Effector memory CD4-positive, alpha-beta T cell (primary cell): Measurements from ENCODE around the gene MUS81.

Experiments used
- DNase-seq, 3 donors: peaks; one replicate each; pipeline ENCODE4 v3.0.0-alpha.2; 2020
- H3K27ac ChIP-seq: 2 replicates; pipeline ENCODE4 v1.7.0; 2013; ENCODE audit warnings: mild to moderate bottlenecking, low read length, moderate library complexity; ENCODE audit not compliant: insufficient read depth, poor library complexity, severe bottlenecking
- H3K27me3 ChIP-seq: replicated peaks from 2 replicates; pipeline ENCODE4 v1.7.0; 2013; ENCODE audit warnings: mild to moderate bottlenecking, low read length; ENCODE audit not compliant: insufficient read depth, control insufficient read depth, poor library complexity, severe bottlenecking
- H3K36me3 ChIP-seq: 2 replicates; pipeline ENCODE4 v1.7.0; 2013; ENCODE audit warnings: mild to moderate bottlenecking, low read length, moderate library complexity; ENCODE audit not compliant: control insufficient read depth, insufficient read depth
- H3K4me1 ChIP-seq: 2 replicates; pipeline ENCODE4 v1.7.0; 2013; ENCODE audit warnings: low read length, mild to moderate bottlenecking; ENCODE audit not compliant: control insufficient read depth, insufficient read depth, poor library complexity, severe bottlenecking
- H3K4me3 ChIP-seq: 2 replicates; pipeline ENCODE4 v1.7.0; 2013; ENCODE audit warnings: low read length, low read depth, mild to moderate bottlenecking; ENCODE audit not compliant: insufficient read depth, poor library complexity, severe bottlenecking
- H3K9me3 ChIP-seq: 2 replicates; pipeline ENCODE4 v1.7.0; 2013; ENCODE audit warnings: mild to moderate bottlenecking, low read length, moderate library complexity; ENCODE audit not compliant: control insufficient read depth

MUS81 gene

GRCh38 chr11:65861165-65861505, 902 bp downstream of the MUS81 start:
- peaks cover 33% of the 10 kb centered on the region for H3K4me1 ChIP-seq
- peak overlapping the region; percentile 96 for H3K4me3 ChIP-seq
- H3K9me3 ChIP-seq: no peaks in the 10 kb centered on the region
- H3K36me3 ChIP-seq: peaks cover 42% of the 10 kb centered on the region
- H3K27ac ChIP-seq: peak overlapping the region; percentile 86
- no peaks in the 10 kb centered on the region for H3K27me3 ChIP-seq
- DNase-seq: no peak

- H3K36me3 ChIP-seq: peaks cover 47% of the 10 kb centered on the region
- H3K27ac ChIP-seq: peak overlapping the region; percentile 86
- DNase-seq: no peak
- no peaks in the 10 kb centered on the region for H3K27me3 ChIP-seq
- H3K4me3 ChIP-seq: peak overlapping the region; percentile 96
- H3K9me3 ChIP-seq: no peaks in the 10 kb centered on the region
- H3K4me1 ChIP-seq: peaks cover 28% of the 10 kb centered on the region
Observed at GRCh38 chr11:65861533-65862183, 1.4 kb downstream of the MUS81 start.

- Histone ChIP-seq H3K9me3 (no peaks in the 10 kb centered on the region), H3K27ac (no peak overlapping the region), H3K36me3 (peaks cover 53% of the 10 kb centered on the region), H3K4me3 (no peak overlapping the region), H3K27me3 (no peaks in the 10 kb centered on the region), H3K4me1 (peaks cover 26% of the 10 kb centered on the region)
- no peak for DNase-seq
Observed at GRCh38 chr11:65862191-65862735, 2.0 kb downstream of the MUS81 start.

- Histone ChIP-seq H3K36me3 (peaks cover 54% of the 10 kb centered on the region), H3K27ac (peak overlapping the region; percentile 2), H3K4me1 (peaks cover 26% of the 10 kb centered on the region)
Observed at GRCh38 chr11:65862941-65863888, 3.0 kb downstream of the MUS81 start.

GRCh38 chr11:65863889-65864705, 3.9 kb downstream of the MUS81 start:
- Histone ChIP-seq H3K27ac (no peak overlapping the region), H3K9me3 (no peaks in the 10 kb centered on the region), H3K27me3 (no peaks in the 10 kb centered on the region), H3K4me3 (no peak overlapping the region), H3K36me3 (peaks cover 54% of the 10 kb centered on the region), H3K4me1 (peaks cover 18% of the 10 kb centered on the region)
- no peak for DNase-seq

More at GRCh38 chr11:65862941-65863888, 3.0 kb downstream of the MUS81 start:
- no peak for DNase-seq
- H3K9me3 ChIP-seq: no peaks in the 10 kb centered on the region
- H3K4me3 ChIP-seq: no peak overlapping the region
- H3K27me3 ChIP-seq: no peaks in the 10 kb centered on the region

- no peak for DNase-seq
- no peak overlapping the region for H3K4me3 ChIP-seq
- no peaks in the 10 kb centered on the region for H3K27me3 ChIP-seq
- H3K36me3 ChIP-seq: peaks cover 54% of the 10 kb centered on the region
- peaks cover 12% of the 10 kb centered on the region for H3K4me1 ChIP-seq
- no peaks in the 10 kb centered on the region for H3K9me3 ChIP-seq
- no peak overlapping the region for H3K27ac ChIP-seq
Observed at GRCh38 chr11:65864706-65865471, 4.7 kb downstream of the MUS81 start.

- Histone ChIP-seq H3K4me3 (no peak overlapping the region), H3K4me1 (peaks cover 9% of the 10 kb centered on the region), H3K9me3 (no peaks in the 10 kb centered on the region), H3K27ac (no peak overlapping the region), H3K27me3 (no peaks in the 10 kb centered on the region), H3K36me3 (peaks cover 54% of the 10 kb centered on the region)
- DNase-seq: no peak
Observed at GRCh38 chr11:65865550-65866172, 5.4 kb downstream of the MUS81 start.

- H3K27me3 ChIP-seq: no peaks in the 10 kb centered on the region
- DNase-seq: no peak
- H3K27ac ChIP-seq: no peak overlapping the region
- H3K9me3 ChIP-seq: no peaks in the 10 kb centered on the region
- peaks cover 54% of the 10 kb centered on the region for H3K36me3 ChIP-seq
- H3K4me1 ChIP-seq: peaks cover 2% of the 10 kb centered on the region
- H3K4me3 ChIP-seq: no peak overlapping the region
Observed at GRCh38 chr11:65866509-65867283, 6.5 kb downstream of the MUS81 start.
